Measurements from ENCODE around the gene PAGR1.

The PAGR1 gene

GRCh38 chr16:29834079-29834478, 18.1 kb downstream of the PAGR1 start:
- in situ Hi-C loops (cut with MboI; ENCODE audit: low sequenced_read_pairs): no loop called here

- in situ Hi-C loops (cut with MboI; ENCODE audit: low sequenced_read_pairs): no loop called here
Observed at GRCh38 chr16:29835926-29836325, 20.0 kb downstream of the PAGR1 start.

GRCh38 chr16:29836623-29837022, 20.7 kb downstream of the PAGR1 start:
- in situ Hi-C loops (cut with MboI; ENCODE audit: low sequenced_read_pairs): no loop called here

GRCh38 chr16:29837841-29838240, 21.9 kb downstream of the PAGR1 start:
- in situ Hi-C loops (cut with MboI; ENCODE audit: low sequenced_read_pairs): no loop called here

GRCh38 chr16:29839822-29840221, 23.9 kb downstream of the PAGR1 start:
- in situ Hi-C loops (cut with MboI; ENCODE audit: low sequenced_read_pairs): no loop called here

- in situ Hi-C loops (cut with MboI; ENCODE audit: low sequenced_read_pairs): no loop called here
Observed at GRCh38 chr16:29840240-29840639, 24.3 kb downstream of the PAGR1 start.

GRCh38 chr16:29841631-29842030, 25.7 kb downstream of the PAGR1 start:
- in situ Hi-C loops (cut with MboI; ENCODE audit: low sequenced_read_pairs): no loop called here

- in situ Hi-C loops (cut with MboI; ENCODE audit: low sequenced_read_pairs): no loop called here
Observed at GRCh38 chr16:29842732-29843346, 26.9 kb downstream of the PAGR1 start.

- in situ Hi-C loops (cut with MboI; ENCODE audit: low sequenced_read_pairs): no loop called here
Observed at GRCh38 chr16:29843931-29844330, 28.0 kb downstream of the PAGR1 start.

- in situ Hi-C loops (cut with MboI; ENCODE audit: low sequenced_read_pairs): no loop called here
Observed at GRCh38 chr16:29844575-29845331, 28.8 kb downstream of the PAGR1 start.

GRCh38 chr16:29845656-29846055, 29.7 kb downstream of the PAGR1 start:
- in situ Hi-C loops (cut with MboI; ENCODE audit: low sequenced_read_pairs): no loop called here

GRCh38 chr16:29848420-29849297, 32.7 kb downstream of the PAGR1 start:
- in situ Hi-C loops (cut with MboI; ENCODE audit: low sequenced_read_pairs): no loop called here

GRCh38 chr16:29849505-29849904, 33.6 kb downstream of the PAGR1 start:
- in situ Hi-C loops (cut with MboI; ENCODE audit: low sequenced_read_pairs): no loop called here

- in situ Hi-C loops (cut with MboI; ENCODE audit: low sequenced_read_pairs): no loop called here
Observed at GRCh38 chr16:29850998-29851397, 35.0 kb downstream of the PAGR1 start.

- in situ Hi-C loops (cut with MboI; ENCODE audit: low sequenced_read_pairs): no loop called here
Observed at GRCh38 chr16:29852654-29853053, 36.7 kb downstream of the PAGR1 start.

- in situ Hi-C loops (cut with MboI; ENCODE audit: low sequenced_read_pairs): no loop called here
Observed at GRCh38 chr16:29854520-29855100, 38.7 kb downstream of the PAGR1 start.

- in situ Hi-C loops (cut with MboI; ENCODE audit: low sequenced_read_pairs): no loop called here
Observed at GRCh38 chr16:29857133-29857760, 41.3 kb downstream of the PAGR1 start.

GRCh38 chr16:29858149-29858849, 42.3 kb downstream of the PAGR1 start:
- in situ Hi-C loops (cut with MboI; ENCODE audit: low sequenced_read_pairs): no loop called here

- in situ Hi-C loops (cut with MboI; ENCODE audit: low sequenced_read_pairs): no loop called here
Observed at GRCh38 chr16:29858974-29859373, 43.0 kb downstream of the PAGR1 start.

- in situ Hi-C loops (cut with MboI; ENCODE audit: low sequenced_read_pairs): no loop called here
Observed at GRCh38 chr16:29860218-29860617, 44.3 kb downstream of the PAGR1 start.
